Measurements from ENCODE around the gene MINDY4. TPM values are rescaled to one million over a fixed set of nuclear protein-coding genes. Genes with fewer than 3 reads are reported as not detected.

MINDY4 gene
- total and polyA plus RNA-seq, 2 donors (not counting 1 experiment from before 2014, with no cell fraction given), result 0.12 to 1.1 TPM

DNA sequence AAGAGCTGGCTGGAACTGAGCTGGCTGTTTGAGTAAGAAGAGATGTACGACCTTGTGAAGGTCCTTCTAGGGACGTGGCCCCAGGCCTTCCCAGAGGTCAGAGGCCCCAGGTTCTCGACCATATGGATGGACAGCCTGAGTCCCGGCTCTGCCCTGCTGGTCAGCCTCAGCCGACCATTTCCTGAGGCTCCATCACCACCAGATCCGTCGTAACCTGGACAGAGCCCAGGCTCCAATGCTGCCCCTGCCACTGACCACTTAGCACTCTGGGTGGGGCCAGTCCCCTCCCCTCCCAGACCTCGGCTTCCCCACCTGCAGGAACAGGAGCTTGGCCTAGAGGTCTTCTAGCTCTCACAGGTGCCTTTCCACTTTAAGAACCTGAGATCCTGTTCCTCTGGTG lies 29.9 kb upstream of the MINDY4 start:
- DNase-seq, result no peak
- TF ChIP-seq EZH2 (IDR thresholded peaks at IDR 0.05; ENCODE audit: borderline replicate concordance, insufficient read depth, low read depth, low read length, poor library complexity, severe bottlenecking), result no peak
- TF ChIP-seq, protein P1, sequence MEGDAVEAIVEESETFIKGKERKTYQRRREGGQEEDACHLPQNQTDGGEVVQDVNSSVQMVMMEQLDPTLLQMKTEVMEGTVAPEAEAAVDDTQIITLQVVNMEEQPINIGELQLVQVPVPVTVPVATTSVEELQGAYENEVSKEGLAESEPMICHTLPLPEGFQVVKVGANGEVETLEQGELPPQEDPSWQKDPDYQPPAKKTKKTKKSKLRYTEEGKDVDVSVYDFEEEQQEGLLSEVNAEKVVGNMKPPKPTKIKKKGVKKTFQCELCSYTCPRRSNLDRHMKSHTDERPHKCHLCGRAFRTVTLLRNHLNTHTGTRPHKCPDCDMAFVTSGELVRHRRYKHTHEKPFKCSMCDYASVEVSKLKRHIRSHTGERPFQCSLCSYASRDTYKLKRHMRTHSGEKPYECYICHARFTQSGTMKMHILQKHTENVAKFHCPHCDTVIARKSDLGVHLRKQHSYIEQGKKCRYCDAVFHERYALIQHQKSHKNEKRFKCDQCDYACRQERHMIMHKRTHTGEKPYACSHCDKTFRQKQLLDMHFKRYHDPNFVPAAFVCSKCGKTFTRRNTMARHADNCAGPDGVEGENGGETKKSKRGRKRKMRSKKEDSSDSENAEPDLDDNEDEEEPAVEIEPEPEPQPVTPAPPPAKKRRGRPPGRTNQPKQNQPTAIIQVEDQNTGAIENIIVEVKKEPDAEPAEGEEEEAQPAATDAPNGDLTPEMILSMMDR (IDR thresholded peaks at IDR 0.05), result no peak
- 91% methylated on average over 8 of the region's 8 CpGs for WGBS (ENCODE audit: insufficient coverage)
- H3K79me2 ChIP-seq (ENCODE audit: control insufficient read depth, insufficient read depth, low read length), result no peaks in the 10 kb centered on the region
- no peaks in the 10 kb centered on the region for H3K4me1 ChIP-seq (ENCODE audit: control insufficient read depth in 2 of 2, insufficient read depth in 2 of 2, low read length in 2 of 2)
- Mint-ChIP-seq H3K4me3 (no peak overlapping the region), H3K4me1 (peaks cover 4% of the 10 kb centered on the region), H3K27ac (no peak overlapping the region), H3K9me3 (ENCODE audit: insufficient read depth) (no peaks in the 10 kb centered on the region), H3K27me3 (peaks cover 16% of the 10 kb centered on the region)
- H3K27me3 ChIP-seq (replicated peaks in 1 of 4; ENCODE audit: control extremely low read depth in 1 of 4, control insufficient read depth in 3 of 4, insufficient read depth in 4 of 4, low read length in 3 of 4), result peaks cover 0 to 7% (median 0%) of the 10 kb centered on the region in 4 experiments
- no peak overlapping the region for H3K27ac ChIP-seq (ENCODE audit: low read length in 2 of 2)
- H3K4me2 ChIP-seq (replicated peaks; ENCODE audit: low read depth, low read length, poor library complexity, severe bottlenecking), result no peak overlapping the region
- no peak overlapping the region for H2AFZ ChIP-seq (ENCODE audit: insufficient read depth, low read depth, low read length, poor library complexity, severe bottlenecking)
- CTCF ChIA-PET, result interaction anchor here (0.9 to 4.4 kb wide), 8 partner anchors 11 to 465 kb away, joined by 3 to 22 read pairs (median 6); no protein-coding TSS in a partner anchor
- H4K20me1 ChIP-seq (ENCODE audit: control insufficient read depth, insufficient read depth, low read length, poor library complexity, severe bottlenecking), result no peaks in the 10 kb centered on the region
- peaks cover 0 to 2% (median 0%) of the 10 kb centered on the region in 3 donors for H3K9me3 ChIP-seq (ENCODE audit: control extremely low read depth in 1 of 3, control insufficient read depth in 2 of 3, insufficient read depth in 1 of 3, low read length in 2 of 3)
- ATAC-seq (ENCODE audit: low read depth), result no peak
- intact Hi-C loops (cut with micrococcal nuclease), result no loop called here
- H3K36me3 ChIP-seq (replicated peaks in 1 of 2; ENCODE audit: control extremely low read depth in 1 of 2, control insufficient read depth in 1 of 2, extremely low read depth in 1 of 2, insufficient read depth in 2 of 2, low read length in 1 of 2), result no peaks in the 10 kb centered on the region
- H3K4me3 ChIP-seq (ENCODE audit: control extremely low read depth in 1 of 5, extremely low read depth in 1 of 5, insufficient read depth in 1 of 5, low read depth in 2 of 5, low read length in 4 of 5), result no peak overlapping the region
- POLR2A ChIA-PET, result no interaction called here
- no peak overlapping the region for H3K9ac ChIP-seq (ENCODE audit: low read length)

DNA sequence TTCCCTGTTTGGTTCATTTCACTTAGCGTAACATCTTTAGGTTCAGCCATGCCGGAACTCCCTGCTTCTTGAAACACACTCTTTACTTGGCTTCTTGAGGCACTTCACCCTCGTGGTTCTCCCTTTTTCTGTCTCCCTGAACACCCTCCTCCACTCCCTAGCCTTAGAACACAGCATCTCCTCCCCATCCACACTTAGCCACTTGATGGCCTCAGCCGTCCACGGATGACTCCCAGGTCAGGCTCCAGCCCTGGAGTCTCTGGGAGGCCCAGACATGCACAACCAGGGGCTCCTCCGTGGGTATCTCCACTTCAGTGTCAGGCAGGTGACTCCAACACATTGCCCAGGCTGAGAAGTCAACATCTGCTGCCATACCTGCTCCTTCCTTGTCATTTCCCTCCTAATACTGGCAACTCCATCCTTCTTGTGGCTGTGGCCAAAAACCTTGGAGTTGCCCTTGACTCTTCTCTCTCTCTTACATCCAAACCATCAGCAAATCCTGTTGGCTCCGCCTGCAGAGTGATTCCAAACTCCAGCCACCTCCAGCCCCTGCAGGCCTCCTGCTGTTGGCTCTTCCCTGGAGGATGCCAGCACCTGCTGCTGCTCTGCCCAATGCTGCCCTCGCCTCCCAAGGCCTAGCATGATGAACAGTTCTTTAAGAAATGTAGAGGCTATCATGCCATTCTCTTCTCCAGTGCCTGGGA lies 27.7 kb upstream of the MINDY4 start:
- Histone ChIP-seq H3K9me3 (ENCODE audit: control extremely low read depth in 1 of 3, control insufficient read depth in 2 of 3, insufficient read depth in 1 of 3, low read length in 2 of 3) (no peaks in the 10 kb centered on the region), H3K27ac (ENCODE audit: low read length in 2 of 2) (no peak overlapping the region), H3K9ac (ENCODE audit: low read length) (no peak overlapping the region), H3K27me3 (replicated peaks in 1 of 4; ENCODE audit: control extremely low read depth in 1 of 4, control insufficient read depth in 3 of 4, insufficient read depth in 4 of 4, low read length in 3 of 4) (peaks cover 0 to 4% (median 0%) of the 10 kb centered on the region in 4 experiments), H3K4me3 (ENCODE audit: control extremely low read depth in 1 of 5, extremely low read depth in 1 of 5, insufficient read depth in 1 of 5, low read depth in 2 of 5, low read length in 4 of 5) (no peak overlapping the region), H4K20me1 (ENCODE audit: control insufficient read depth, insufficient read depth, low read length, poor library complexity, severe bottlenecking) (no peaks in the 10 kb centered on the region), H3K4me1 (ENCODE audit: control insufficient read depth in 2 of 2, insufficient read depth in 2 of 2, low read length in 2 of 2) (no peaks in the 10 kb centered on the region), H3K79me2 (ENCODE audit: control insufficient read depth, insufficient read depth, low read length) (no peaks in the 10 kb centered on the region), H3K4me2 (replicated peaks; ENCODE audit: low read depth, low read length, poor library complexity, severe bottlenecking) (no peak overlapping the region), H2AFZ (ENCODE audit: insufficient read depth, low read depth, low read length, poor library complexity, severe bottlenecking) (no peak overlapping the region), H3K36me3 (replicated peaks in 1 of 2; ENCODE audit: control extremely low read depth in 1 of 2, control insufficient read depth in 1 of 2, extremely low read depth in 1 of 2, insufficient read depth in 2 of 2, low read length in 1 of 2) (no peaks in the 10 kb centered on the region)
- POLR2A ChIA-PET, result no interaction called here
- Mint-ChIP-seq H3K4me1 (peaks cover 2% of the 10 kb centered on the region), H3K27me3 (peaks cover 16% of the 10 kb centered on the region), H3K9me3 (ENCODE audit: insufficient read depth) (no peaks in the 10 kb centered on the region), H3K4me3 (no peak overlapping the region), H3K27ac (no peak overlapping the region)
- DNase-seq, result no peak
- TF ChIP-seq EZH2 (IDR thresholded peaks at IDR 0.05; ENCODE audit: borderline replicate concordance, insufficient read depth, low read depth, low read length, poor library complexity, severe bottlenecking), result no peak
- TF ChIP-seq, protein P1 (IDR thresholded peaks at IDR 0.05), result no peak
- no peak for ATAC-seq (ENCODE audit: low read depth)
- WGBS (ENCODE audit: insufficient coverage), result 72% methylated on average over 7 of the region's 8 CpGs
- CTCF ChIA-PET, result no interaction called here
- intact Hi-C loops (cut with micrococcal nuclease), result no loop called here
